K562 (cell line): ENCODE measurements around the gene APEX1. TPM values are rescaled to one million over a fixed set of nuclear protein-coding genes. Genes with fewer than 3 reads are reported as not detected.

Source experiments
- ARNT ChIP-seq, 2 experiments: fragments of 450-650 bp; IDR thresholded peaks; 2 replicates each; pipeline ENCODE4 v1.6.1; 2016; ENCODE audit warnings: mild to moderate bottlenecking in 1 of 2
- C11orf30 ChIP-seq: fragments of 450-650 bp; IDR thresholded peaks from 2 replicates; pipeline ENCODE4 v1.6.1; 2016; ENCODE audit warnings: low read depth, mild to moderate bottlenecking
- CAMTA2 ChIP-seq: fragments of 250-450 bp; sonication (Bioruptor Pico); conservative IDR thresholded peaks from 2 replicates; pipeline ENCODE4 v1.5.1; 2022
- DEAF1 ChIP-seq: fragments of 450-650 bp; formaldehyde crosslinking; IDR thresholded peaks from 2 replicates; pipeline ENCODE4 v1.4.0; 2020; ENCODE audit warnings: mild to moderate bottlenecking, moderate library complexity
- FOXJ2 ChIP-seq: fragments of 200-800 bp; sonication (Bioruptor generic); IDR thresholded peaks from 2 replicates; pipeline ENCODE4 v1.6.1; 2016; ENCODE audit warnings: missing genetic modification characterization, missing compliant biosample characterization
- GABPA ChIP-seq: fragments of 200-800 bp; sonication (Bioruptor generic); conservative IDR thresholded peaks from 2 replicates; pipeline ENCODE4 v1.6.1; 2016; ENCODE audit warnings: low read depth, missing genetic modification characterization, missing compliant biosample characterization
- HCFC1 ChIP-seq: IDR thresholded peaks from 2 replicates; pipeline ENCODE4 v1.6.1; 2012; ENCODE audit warnings: low read depth, low read length, improper control_type of control experiment
- ILK ChIP-seq: fragments of 450-650 bp; IDR thresholded peaks from 2 replicates; pipeline ENCODE4 v1.6.1; 2016; ENCODE audit warnings: missing genetic modification characterization, low read depth, mild to moderate bottlenecking, missing compliant biosample characterization, moderate library complexity, borderline replicate concordance
- KDM5B ChIP-seq: fragments of 200-600 bp; sonication (generic); IDR thresholded peaks from 2 replicates; pipeline ENCODE4 v1.6.1; 2012; ENCODE audit warnings: low read depth, mild to moderate bottlenecking, moderate library complexity, low read length, control low read depth, inconsistent platforms; ENCODE audit not compliant: insufficient replicate concordance
- MEIS2 ChIP-seq: fragments of 450-650 bp; IDR thresholded peaks from 2 replicates; pipeline ENCODE4 v1.6.1; 2014; ENCODE audit warnings: mild to moderate bottlenecking; ENCODE audit not compliant: partially characterized antibody
- MIER1 ChIP-seq: fragments of 450-650 bp; IDR thresholded peaks from 2 replicates; pipeline ENCODE4 v1.6.1; 2016; ENCODE audit warnings: antibody characterized with exemption, mild to moderate bottlenecking, low read depth
- MYC ChIP-seq, 2 experiments: fragments of 250-450 bp in 1 of 2; sonication (Bioruptor Pico) in 1 of 2; IDR thresholded peaks; 2 replicates each; pipeline versions ENCODE4 v1.5.1 to v1.6.1; 2012 to 2021; ENCODE audit warnings: low read depth in 2 of 2, borderline replicate concordance in 1 of 2, improper control_type of control experiment in 1 of 2, low read length in 1 of 2, mild to moderate bottlenecking in 1 of 2, moderate library complexity in 1 of 2
- PML ChIP-seq: IDR thresholded peaks from 2 replicates; pipeline ENCODE4 v1.6.1; 2012; ENCODE audit warnings: low read length, inconsistent platforms
- SP1 ChIP-seq: sonication (generic); formaldehyde crosslinking; IDR thresholded peaks from 2 replicates; pipeline ENCODE4 v1.8.1; 2022; ENCODE audit warnings: mild to moderate bottlenecking, missing genetic modification reagents
- THAP7 ChIP-seq: fragments of 250-450 bp; sonication (Bioruptor Pico); IDR thresholded peaks from 2 replicates; pipeline ENCODE4 v1.5.0; 2021
- ZFP36 ChIP-seq: fragments of 150-350 bp; IDR thresholded peaks from 2 replicates; pipeline ENCODE4 v1.6.1; 2018; ENCODE audit warnings: low read length, low read depth; ENCODE audit not compliant: partially characterized antibody
- ZHX1 ChIP-seq: fragments of 150-350 bp; conservative IDR thresholded peaks from 2 replicates; pipeline ENCODE4 v1.6.1; 2014; ENCODE audit warnings: low read length
- ZNF124 ChIP-seq: sonication (generic); formaldehyde crosslinking; IDR thresholded peaks from 2 replicates; pipeline ENCODE4 v1.8.1; 2022; ENCODE audit warnings: missing genetic modification reagents
- ZNF512 ChIP-seq: IDR thresholded peaks from 2 replicates; pipeline ENCODE4 v1.6.1; 2016; ENCODE audit warnings: missing genetic modification characterization, missing compliant biosample characterization
- ZNF707 ChIP-seq: fragments of 250-450 bp; sonication (Bioruptor Pico); conservative IDR thresholded peaks from 2 replicates; pipeline ENCODE4 v1.8.0; 2022; ENCODE audit warnings: inconsistent platforms, mild to moderate bottlenecking, moderate library complexity
- ZNF766 ChIP-seq: fragments of 200-800 bp; sonication (Bioruptor generic); conservative IDR thresholded peaks from 2 replicates; pipeline ENCODE4 v1.6.1; 2016; ENCODE audit warnings: missing genetic modification characterization, missing compliant biosample characterization
- polyA plus RNA-seq, 8 experiments: library from polyadenylated mRNA; depleted of rRNA in 4 of 8; stranded (reverse) in 5 of 8; unstranded in 3 of 8; fragments of >200 nt; fragmentation: Nextera tagmentation in 2 of 8; fragmentation: Illumina TruSeq in 1 of 8; extraction: Ambion mirVana in 2 of 8; extraction: Trizol in 1 of 8; gene quantifications; 2 replicates each; pipeline versions ENCODE4 v1.2.1 to v1.2.3, GENCODE V29; 2011 to 2014; ENCODE audit warnings: inconsistent platforms in 1 of 8, missing spikeins in 1 of 8
- total RNA-seq, 7 experiments: library from RNA; depleted of rRNA in 6 of 7; stranded (reverse); fragments of >200 nt in 6 of 7; fragmentation: Illumina TruSeq in 2 of 7; extraction: Trizol in 2 of 7; gene quantifications; 2 replicates each; pipeline versions ENCODE4 v1.2.1 to v1.2.3, GENCODE V29; 2011 to 2021; ENCODE audit warnings: low replicate concordance in 1 of 7

Gene APEX1
- total and polyA plus RNA-seq, 9 of the 15 experiments (the other 6 are each of a cell fraction or from before 2014, with no cell fraction given): 50.2 to 274 (median 158) TPM

DNA sequence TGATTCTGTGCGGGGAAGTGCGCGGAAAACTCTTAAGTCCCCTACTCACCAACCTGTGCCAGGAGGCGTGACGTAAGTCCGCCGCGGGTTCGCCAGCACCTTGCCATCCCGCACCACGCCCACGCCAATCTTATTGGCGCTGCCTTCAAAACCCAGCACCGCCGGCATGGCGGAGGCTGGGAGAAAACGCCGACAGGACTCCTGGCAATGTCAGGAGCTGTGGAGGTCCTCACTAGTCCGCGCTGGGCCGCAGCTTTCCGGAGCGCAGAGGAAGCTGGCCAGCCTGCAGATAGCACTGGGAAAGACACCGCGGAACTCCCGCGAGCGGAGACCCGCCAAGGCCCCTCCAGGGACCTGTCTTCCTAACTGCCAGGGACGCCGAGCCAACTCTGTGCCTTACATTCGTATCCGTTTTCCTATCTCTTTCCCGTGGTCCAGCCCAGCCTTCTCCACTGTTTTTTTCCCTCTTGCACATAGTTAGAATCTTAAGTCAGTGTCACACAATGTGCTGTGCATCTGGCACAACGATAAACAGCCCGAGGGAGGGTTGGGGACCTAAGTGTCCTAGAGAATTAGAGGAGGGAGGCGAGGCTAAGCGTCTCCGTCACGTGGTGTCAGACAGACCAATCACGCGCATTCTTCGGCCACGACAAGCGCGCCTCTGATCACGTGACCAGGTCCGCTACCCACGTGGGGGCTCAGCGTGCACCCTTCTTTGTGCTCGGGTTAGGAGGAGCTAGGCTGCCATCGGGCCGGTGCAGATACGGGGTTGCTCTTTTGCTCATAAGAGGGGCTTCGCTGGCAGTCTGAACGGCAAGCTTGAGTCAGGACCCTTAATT lies at the start of gene APEX1, which contains the start of gene OSGEP (continued):
- TF ChIP-seq MYC (IDR thresholded peaks at IDR 0.05; ENCODE audit: low read depth, low read length) (peak; percentile 94), MYC (CRISPR knock-in tag; IDR thresholded peaks at IDR 0.05; ENCODE audit: borderline replicate concordance, low read depth) (peak; percentile 93), THAP7 (no peak), MEIS2 (no peak), KDM5B (peak; percentile 69), ZNF766 (CRISPR knock-in tag) (no peak), FOXJ2 (tag) (peak; percentile 41; the same call in 1 of the 2 replicates), C11orf30 (peak; percentile 87), CAMTA2 (no peak), ZNF512 (tag) (no peak), ZNF124 (CRISPR knock-in tag) (no peak), ILK (tag) (no peak), HCFC1 (peak; percentile 54), PML (peak; percentile 48; the same call in 1 of the 2 replicates), DEAF1 (CRISPR knock-in tag) (no peak), MIER1 (no peak), SP1 (CRISPR knock-in tag) (peak; percentile 62), GABPA (peak; percentile 53; the same call in 1 of the 2 replicates), ZNF707 (no peak), ARNT (IDR thresholded peaks at IDR 0.05) (peak in 1 of 2 experiments; percentile 57; a peak in 1 of 4 replicates), ZFP36 (no peak), ZHX1 (no peak)
